NCI-H146 (cell line): ENCODE results near the gene DHX57.
"Not testable (repeated sequence)": the region's sequence is repeated elsewhere in the genome, so short reads cannot be mapped to it uniquely, and the experiment has no call there.

Experiments
- DNase-seq: peaks from one replicate; lab custom pipeline; 2025; lab: John Stamatoyannopoulos, UW

Gene DHX57

GRCh38 chr2:38797953-38798352 is 77.8 kb downstream of the DHX57 start:
- no peak for DNase-seq

- DNase-seq = no peak
Measured at GRCh38 chr2:38797250-38797676, 78.5 kb downstream of the DHX57 start.

- not testable (repeated sequence) for DNase-seq
Measured at GRCh38 chr2:38795016-38795415, 80.7 kb downstream of the DHX57 start.

- no peak for DNase-seq
Measured at GRCh38 chr2:38794235-38794946, 81.3 kb downstream of the DHX57 start.

- no peak for DNase-seq
Measured at GRCh38 chr2:38793511-38793910, 82.2 kb downstream of the DHX57 start.

GRCh38 chr2:38792751-38793150 is 83.0 kb downstream of the DHX57 start:
- DNase-seq = no peak

- DNase-seq = not testable (repeated sequence)
Measured at GRCh38 chr2:38792321-38792720, 83.4 kb downstream of the DHX57 start.

- no peak for DNase-seq
Measured at GRCh38 chr2:38791744-38792143, 84.0 kb downstream of the DHX57 start.

GRCh38 chr2:38789691-38790090 is 86.0 kb downstream of the DHX57 start:
- no peak for DNase-seq

GRCh38 chr2:38788306-38788705 is 87.4 kb downstream of the DHX57 start:
- no peak for DNase-seq

GRCh38 chr2:38783586-38783985 is 92.1 kb downstream of the DHX57 start:
- no peak for DNase-seq

- DNase-seq = no peak
Measured at GRCh38 chr2:38778687-38779082, 97.0 kb downstream of the DHX57 start.

- DNase-seq = no peak
Measured at GRCh38 chr2:38776531-38776930, 99.2 kb downstream of the DHX57 start.

GRCh38 chr2:38775921-38776225 is 99.9 kb downstream of the DHX57 start:
- no peak for DNase-seq

- DNase-seq = no peak
Measured at GRCh38 chr2:38775097-38775920, 100.4 kb downstream of the DHX57 start.

- no peak for DNase-seq
Measured at GRCh38 chr2:38771632-38772031, 104.1 kb downstream of the DHX57 start.

GRCh38 chr2:38765551-38765950 is 110.2 kb downstream of the DHX57 start:
- no peak for DNase-seq

GRCh38 chr2:38765149-38765548 is 110.6 kb downstream of the DHX57 start:
- DNase-seq = no peak

- no peak for DNase-seq
Measured at GRCh38 chr2:38763728-38764127, 112.0 kb downstream of the DHX57 start.

GRCh38 chr2:38763228-38763627 is 112.5 kb downstream of the DHX57 start:
- DNase-seq = no peak

- DNase-seq = not testable (repeated sequence)
Measured at GRCh38 chr2:38755891-38756290, 119.8 kb downstream of the DHX57 start.

GRCh38 chr2:38754506-38754905 is 121.2 kb downstream of the DHX57 start:
- no peak for DNase-seq

GRCh38 chr2:38754049-38754448 is 121.7 kb downstream of the DHX57 start:
- DNase-seq = no peak
